Muscle layer of colon (tissue), 2 donors: Measurements from ENCODE around the gene MIEF1.
"Not testable (repeated sequence)": the region's sequence is repeated elsewhere in the genome, so short reads cannot be mapped to it uniquely, and the experiment has no call there.

Source experiments
- H3K27ac ChIP-seq: one replicate; pipeline ENCODE4 v1.7.0; 2013; ENCODE audit warnings: low read depth, mild to moderate bottlenecking, low read length, moderate library complexity
- H3K27me3 ChIP-seq, 2 donors: one replicate each; pipeline ENCODE4 v1.7.0; 2013; ENCODE audit warnings: low read length in 2 of 2, mild to moderate bottlenecking in 2 of 2; ENCODE audit not compliant: insufficient read depth in 2 of 2, control insufficient read depth in 1 of 2
- H3K36me3 ChIP-seq: one replicate; pipeline ENCODE4 v1.7.0; 2013; ENCODE audit warnings: mild to moderate bottlenecking, low read length; ENCODE audit not compliant: insufficient read depth
- H3K4me1 ChIP-seq: one replicate; pipeline ENCODE4 v1.7.0; 2013; ENCODE audit warnings: mild to moderate bottlenecking, low read length; ENCODE audit not compliant: insufficient read depth
- H3K4me3 ChIP-seq, 2 donors: one replicate each; pipeline ENCODE4 v1.7.0; 2013; ENCODE audit warnings: low read length in 2 of 2, low read depth in 1 of 2, mild to moderate bottlenecking in 1 of 2, moderate library complexity in 1 of 2
- H3K9ac ChIP-seq: one replicate; pipeline ENCODE4 v1.7.0; 2013; ENCODE audit warnings: low read length
- H3K9me3 ChIP-seq: one replicate; pipeline ENCODE4 v1.7.0; 2013; ENCODE audit warnings: mild to moderate bottlenecking, low read length
- donor health status: abdominal sarcoma.
- donor health status: Adenocarcinoma of cecum.

Gene MIEF1

GRCh38 chr22:39507021-39507420 lies 4.9 kb downstream of the MIEF1 start:
- H3K9me3 ChIP-seq, H3K27me3 ChIP-seq, H3K4me3 ChIP-seq, H3K27ac ChIP-seq, H3K9ac ChIP-seq: not testable (repeated sequence)
- Histone ChIP-seq H3K4me1 (peaks cover 12% of the 10 kb centered on the region), H3K36me3 (peaks cover 66% of the 10 kb centered on the region)

- peaks cover 72% of the 10 kb centered on the region for H3K36me3 ChIP-seq
Measured at GRCh38 chr22:39508393-39508792, 6.3 kb downstream of the MIEF1 start.

GRCh38 chr22:39510529-39511149 lies 8.5 kb downstream of the MIEF1 start:
- Histone ChIP-seq H3K36me3 (peaks cover 74% of the 10 kb centered on the region), H3K27ac (no peak overlapping the region), H3K9me3 (no peaks in the 10 kb centered on the region), H3K9ac (no peak overlapping the region), H3K27me3 (no peaks in the 10 kb centered on the region), H3K4me3 (no peak overlapping the region), H3K4me1 (no peaks in the 10 kb centered on the region)

More at GRCh38 chr22:39508393-39508792, 6.3 kb downstream of the MIEF1 start:
- H3K9me3 ChIP-seq, result no peaks in the 10 kb centered on the region
- H3K27ac ChIP-seq, result no peak overlapping the region
- no peak overlapping the region for H3K4me3 ChIP-seq
- H3K9ac ChIP-seq, result no peak overlapping the region
- no peaks in the 10 kb centered on the region for H3K27me3 ChIP-seq
- H3K4me1 ChIP-seq, result peaks cover 5% of the 10 kb centered on the region

- Histone ChIP-seq H3K9ac (no peak overlapping the region), H3K9me3 (no peaks in the 10 kb centered on the region), H3K4me1 (no peaks in the 10 kb centered on the region), H3K4me3 (no peak overlapping the region), H3K27ac (no peak overlapping the region), H3K27me3 (no peaks in the 10 kb centered on the region), H3K36me3 (peaks cover 68% of the 10 kb centered on the region)
Measured at GRCh38 chr22:39511226-39511625, 9.1 kb downstream of the MIEF1 start.

- H3K4me3 ChIP-seq, result no peak overlapping the region
- no peaks in the 10 kb centered on the region for H3K27me3 ChIP-seq
- no peak overlapping the region for H3K9ac ChIP-seq
- H3K9me3 ChIP-seq, result no peaks in the 10 kb centered on the region
- H3K4me1 ChIP-seq, result no peaks in the 10 kb centered on the region
- H3K36me3 ChIP-seq, result peaks cover 64% of the 10 kb centered on the region
- H3K27ac ChIP-seq, result no peak overlapping the region
Measured at GRCh38 chr22:39512026-39512425, 9.9 kb downstream of the MIEF1 start.

GRCh38 chr22:39513791-39514190 lies 11.7 kb downstream of the MIEF1 start:
- peaks cover 55% of the 10 kb centered on the region for H3K36me3 ChIP-seq
- no peak overlapping the region for H3K4me3 ChIP-seq
- no peak overlapping the region for H3K9ac ChIP-seq
- H3K9me3 ChIP-seq, result no peaks in the 10 kb centered on the region
- no peaks in the 10 kb centered on the region for H3K27me3 ChIP-seq
- H3K27ac ChIP-seq, result no peak overlapping the region
- peaks cover 8% of the 10 kb centered on the region for H3K4me1 ChIP-seq

- Histone ChIP-seq H3K27me3 (no peaks in the 10 kb centered on the region), H3K4me3 (no peak overlapping the region), H3K36me3 (peaks cover 54% of the 10 kb centered on the region), H3K9me3 (no peaks in the 10 kb centered on the region), H3K9ac (no peak overlapping the region), H3K4me1 (peaks cover 13% of the 10 kb centered on the region), H3K27ac (no peak overlapping the region)
Measured at GRCh38 chr22:39514373-39514973, 12.4 kb downstream of the MIEF1 start.

- H3K27me3 ChIP-seq, result no peaks in the 10 kb centered on the region
- peaks cover 47% of the 10 kb centered on the region for H3K36me3 ChIP-seq
- H3K9ac ChIP-seq, result no peak overlapping the region
- no peak overlapping the region for H3K4me3 ChIP-seq
- H3K9me3 ChIP-seq, result no peaks in the 10 kb centered on the region
- H3K27ac ChIP-seq, result no peak overlapping the region
- H3K4me1 ChIP-seq, result peaks cover 13% of the 10 kb centered on the region
Measured at GRCh38 chr22:39515266-39516050, 13.4 kb downstream of the MIEF1 start.

GRCh38 chr22:39517470-39517869 lies 15.4 kb downstream of the MIEF1 start:
- no peaks in the 10 kb centered on the region for H3K9me3 ChIP-seq
- H3K36me3 ChIP-seq, result peaks cover 42% of the 10 kb centered on the region
- no peaks in the 10 kb centered on the region for H3K27me3 ChIP-seq
- H3K4me1 ChIP-seq, result peaks cover 24% of the 10 kb centered on the region
- no peak overlapping the region for H3K4me3 ChIP-seq
- no peak overlapping the region for H3K27ac ChIP-seq
- no peak overlapping the region for H3K9ac ChIP-seq

- H3K27me3 ChIP-seq, result no peaks in the 10 kb centered on the region
- H3K4me1 ChIP-seq, result peaks cover 32% of the 10 kb centered on the region
- H3K9me3 ChIP-seq, result no peaks in the 10 kb centered on the region
- H3K9ac ChIP-seq, result no peak overlapping the region
- H3K27ac ChIP-seq, result peak overlapping the region; percentile 100
- H3K36me3 ChIP-seq, result peaks cover 49% of the 10 kb centered on the region
- no peak overlapping the region for H3K4me3 ChIP-seq
Measured at GRCh38 chr22:39518144-39518786, 16.2 kb downstream of the MIEF1 start.

- Histone ChIP-seq H3K27me3 (no peaks in the 10 kb centered on the region), H3K4me1 (peaks cover 34% of the 10 kb centered on the region), H3K9ac (peak overlapping the region; percentile 57), H3K36me3 (peaks cover 44% of the 10 kb centered on the region), H3K4me3 (peak overlapping the region; percentile 96 to 98), H3K9me3 (no peaks in the 10 kb centered on the region), H3K27ac (peak overlapping the region; percentile 100)
Measured at GRCh38 chr22:39518996-39519680, 17.0 kb downstream of the MIEF1 start.
